IMR-90 (cell line): ENCODE measurements around the gene HEXIM1. TPM values are rescaled to one million over a fixed set of nuclear protein-coding genes. Genes with fewer than 3 reads are reported as not detected.

ENCODE experiments used
- ATAC-seq: fragments of 200-7000 bp; cut with Tn5 transposase; 2 replicates; pipeline ENCODE4 v1.9.1; 2020; ENCODE audit warnings: low read depth, mild to moderate bottlenecking, moderate library complexity
- BruUV-seq: library from RNA; stranded (reverse); fragments of 400-500 nt; replicated peaks from 2 replicates; lab custom pipeline; 2021; lab: Mats Ljungman, UMichigan
- CTCF ChIA-PET: fragments of 300-600 bp; formaldehyde crosslinking; extraction: SDS; loops from one replicate; lab custom pipeline; 2021; ENCODE audit warnings: antibody characterized with exemption; lab: Yijun Ruan, JAX
- POLR2A ChIA-PET: fragments of 300-600 bp; sonication (Branson Sonifier 250); formaldehyde crosslinking; loops from one replicate; lab custom pipeline; 2022; ENCODE audit warnings: antibody characterized with exemption; ENCODE audit not compliant: unreplicated experiment; lab: Charles Lee
- DNase-seq: peaks from one replicate; pipeline ENCODE4 v3.0.0; 2013
- H2AFZ ChIP-seq: replicated peaks from 2 replicates; pipeline ENCODE3; 2013; ENCODE audit warnings: low read length, mild to moderate bottlenecking; ENCODE audit not compliant: poor library complexity
- H2AK5ac ChIP-seq: 2 replicates; pipeline ENCODE4 v1.6.1; 2013; ENCODE audit warnings: low read depth, low read length, inconsistent platforms
- H2AK9ac ChIP-seq: replicated peaks from 2 replicates; pipeline ENCODE3; 2013; ENCODE audit warnings: mild to moderate bottlenecking, low read depth, low read length, moderate library complexity; ENCODE audit not compliant: poor library complexity
- H2BK120ac ChIP-seq: 2 replicates; pipeline ENCODE4 v1.6.1; 2013; ENCODE audit warnings: low read depth, low read length, inconsistent platforms
- H2BK15ac ChIP-seq: 3 replicates; pipeline ENCODE4 v1.6.1; 2013; ENCODE audit warnings: low read depth, low read length, inconsistent platforms
- H2BK20ac ChIP-seq: 2 replicates; pipeline ENCODE4 v1.6.1; 2013; ENCODE audit warnings: low read depth, mild to moderate bottlenecking, inconsistent platforms, low read length, moderate library complexity
- H2BK5ac ChIP-seq: 2 replicates; pipeline ENCODE4 v1.6.1; 2013; ENCODE audit warnings: mild to moderate bottlenecking, low read depth, low read length, inconsistent platforms; ENCODE audit not compliant: poor library complexity, severe bottlenecking
- H3K14ac ChIP-seq: replicated peaks from 2 replicates; pipeline ENCODE4 v1.6.1; 2013; ENCODE audit warnings: low read depth, low read length, inconsistent platforms
- H3K18ac ChIP-seq: 2 replicates; pipeline ENCODE4 v1.6.1; 2013; ENCODE audit warnings: low read depth, low read length, control low read depth
- H3K23ac ChIP-seq: 2 replicates; pipeline ENCODE4 v1.6.1; 2013; ENCODE audit warnings: low read depth, low read length, inconsistent platforms
- H3K27ac ChIP-seq: 2 replicates; pipeline ENCODE4 v1.5.1; 2013; ENCODE audit warnings: mild to moderate bottlenecking, control low read depth, low read length; ENCODE audit not compliant: insufficient read depth
- H3K27me3 ChIP-seq: 2 replicates; pipeline ENCODE4 v1.6.1; 2013; ENCODE audit warnings: low read length; ENCODE audit not compliant: control insufficient read depth, insufficient read depth
- H3K36me3 ChIP-seq: 2 replicates; pipeline ENCODE4 v1.6.1; 2013; ENCODE audit warnings: low read length, mixed read lengths; ENCODE audit not compliant: control insufficient read depth, insufficient read depth
- H3K4ac ChIP-seq: 2 replicates; pipeline ENCODE4 v1.6.1; 2013; ENCODE audit warnings: low read depth, low read length, inconsistent platforms
- H3K4me1 ChIP-seq: 2 replicates; pipeline ENCODE4 v1.6.1; 2013; ENCODE audit warnings: low read length, mixed read lengths; ENCODE audit not compliant: control insufficient read depth, insufficient read depth
- H3K4me2 ChIP-seq: 2 replicates; pipeline ENCODE4 v1.6.1; 2013; ENCODE audit warnings: low read depth, mild to moderate bottlenecking, control low read depth, low read length, moderate library complexity
- H3K4me3 ChIP-seq: 2 replicates; pipeline ENCODE4 v1.5.1; 2013; ENCODE audit warnings: low read depth, mild to moderate bottlenecking, control low read depth, low read length, moderate library complexity; ENCODE audit not compliant: insufficient read depth
- H3K56ac ChIP-seq: 2 replicates; pipeline ENCODE4 v1.6.1; 2013; ENCODE audit warnings: low read length, inconsistent platforms; ENCODE audit not compliant: insufficient read depth; ENCODE audit errors: extremely low read depth
- H3K79me1 ChIP-seq, 2 experiments: 2 replicates each; pipeline ENCODE4 v1.6.1; 2013; ENCODE audit warnings: low read length in 2 of 2, inconsistent platforms in 1 of 2, low read depth in 1 of 2
- H3K9ac ChIP-seq: 2 replicates; pipeline ENCODE4 v1.6.1; 2013; ENCODE audit warnings: low read depth, low read length, control low read depth
- H3K9me1 ChIP-seq: 2 replicates; pipeline ENCODE4 v1.6.1; 2013; ENCODE audit warnings: low read length, inconsistent platforms; ENCODE audit not compliant: insufficient read depth
- H3K9me3 ChIP-seq: 2 replicates; pipeline ENCODE4 v1.6.1; 2013; ENCODE audit warnings: low read length; ENCODE audit not compliant: control insufficient read depth, insufficient read depth
- H4K20me1 ChIP-seq: 2 replicates; pipeline ENCODE4 v1.6.1; 2013; ENCODE audit warnings: low read length, inconsistent platforms; ENCODE audit not compliant: insufficient read depth
- H4K5ac ChIP-seq: 2 replicates; pipeline ENCODE4 v1.6.1; 2013; ENCODE audit warnings: mild to moderate bottlenecking, low read depth, low read length, control low read depth
- H4K8ac ChIP-seq, 2 experiments: 2 replicates each; pipeline ENCODE4 v1.6.1; 2013; ENCODE audit warnings: low read depth in 2 of 2, low read length in 2 of 2, control low read depth in 1 of 2, inconsistent platforms in 1 of 2
- H4K91ac ChIP-seq: 2 replicates; pipeline ENCODE4 v1.6.1; 2013; ENCODE audit warnings: low read depth, low read length, inconsistent platforms; ENCODE audit not compliant: insufficient read depth
- BHLHE40 ChIP-seq: fragments of 150-350 bp; IDR thresholded peaks from 2 replicates; pipeline ENCODE4 v1.6.1; 2016; ENCODE audit warnings: mild to moderate bottlenecking, low read depth, low read length
- CEBPB ChIP-seq: IDR thresholded peaks from 2 replicates; pipeline ENCODE4 v1.6.1; 2012; ENCODE audit warnings: low read depth, low read length, improper control_type of control experiment
- CHD1 ChIP-seq: IDR thresholded peaks from 2 replicates; pipeline ENCODE4 v1.6.1; 2012; ENCODE audit warnings: low read depth, low read length, improper control_type of control experiment
- CTCF ChIP-seq: conservative IDR thresholded peaks from 2 replicates; pipeline ENCODE4 v1.5.1; 2012; ENCODE audit warnings: mild to moderate bottlenecking, low read depth, low read length, improper control_type of control experiment
- FOS ChIP-seq: fragments of 150-350 bp; IDR thresholded peaks from 2 replicates; pipeline ENCODE4 v1.6.1; 2016; ENCODE audit warnings: low read depth, low read length
- MAFK ChIP-seq: IDR thresholded peaks from 2 replicates; pipeline ENCODE4 v1.6.1; 2012; ENCODE audit warnings: low read depth, low read length, improper control_type of control experiment
- MAZ ChIP-seq: IDR thresholded peaks from 2 replicates; pipeline ENCODE4 v1.6.1; 2012; ENCODE audit warnings: low read depth, mild to moderate bottlenecking, low read length, improper control_type of control experiment, moderate library complexity, borderline replicate concordance
- MXI1 ChIP-seq: IDR thresholded peaks from 2 replicates; pipeline ENCODE4 v1.6.1; 2012; ENCODE audit warnings: low read depth, mild to moderate bottlenecking, low read length, moderate library complexity, borderline replicate concordance
- NFE2L2 ChIP-seq: fragments of 150-350 bp; IDR thresholded peaks from 2 replicates; pipeline ENCODE4 v1.6.1; 2016; ENCODE audit warnings: low read depth, mild to moderate bottlenecking, low read length
- POLR2A ChIP-seq: IDR thresholded peaks from 2 replicates; pipeline ENCODE4 v1.6.1; 2012; ENCODE audit warnings: mild to moderate bottlenecking, low read depth, low read length
- RAD21 ChIP-seq: IDR thresholded peaks from 2 replicates; pipeline ENCODE4 v1.6.1; 2012; ENCODE audit warnings: low read length, improper control_type of control experiment
- WGBS, 2 experiments: methylation state at CpG; one replicate each; pipeline versions ENCODE4 v1.1.5 to v1.1.7; 2013; ENCODE audit warnings: missing lambda C conversion rate in 2 of 2; ENCODE audit not compliant: insufficient read length in 1 of 2; ENCODE audit errors: extremely low coverage in 2 of 2; 5-methylcytosine and 5-hydroxymethylcytosine counted together
- dilution Hi-C: fragments of 300-500 bp; cut with HindIII; formaldehyde crosslinking; loops from one replicate; pipeline ENCODE4 v1.14.3; 2018; ENCODE audit warnings: low sequenced_read_pairs; ENCODE audit not compliant: unreplicated experiment
- in situ Hi-C: fragments of 300-500 bp; cut with MboI; formaldehyde crosslinking; loops from 3 replicates; pipeline ENCODE4 v1.14.3; 2019; ENCODE audit warnings: low sequenced_read_pairs, inconsistent platforms, mixed read lengths
- intact Hi-C: fragments of 100-400 bp; cut with micrococcal nuclease; formaldehyde crosslinking; loops from 2 replicates; pipeline ENCODE4 v1.10.0; 2022
- polyA plus RNA-seq, 3 experiments: library from polyadenylated mRNA; depleted of rRNA; stranded (reverse); fragments of >200 nt; gene quantifications; 2 replicates each; pipeline ENCODE4 v1.2.3, GENCODE V29; 2012; ENCODE audit warnings: low replicate concordance in 1 of 3
- total RNA-seq: library from RNA; depleted of rRNA; stranded (reverse); fragments of >200 nt; gene quantifications from 2 replicates; pipeline ENCODE4 v1.2.3, GENCODE V29; 2012
- TF ChIP-seq, protein P1 (sequence below): fragments of 150-350 bp; IDR thresholded peaks from 2 replicates; pipeline ENCODE4 v1.6.1; 2016; ENCODE audit warnings: low read depth, mild to moderate bottlenecking, low read length, moderate library complexity, borderline replicate concordance
- TF ChIP-seq, protein P2 (sequence below): fragments of 150-350 bp; IDR thresholded peaks from 2 replicates; pipeline ENCODE4 v1.6.1; 2017; ENCODE audit warnings: mild to moderate bottlenecking, antibody characterized with exemption, low read length, low read depth

Gene HEXIM1
- total and polyA plus RNA-seq, 2 of the 4 experiments (the other 2 are of a cell fraction): 5.9 to 14.5 TPM

GRCh38 chr17:45147581-45148182, 593 bp upstream of the HEXIM1 start:
- no peaks in the 10 kb centered on the region for H3K27me3 ChIP-seq
- H4K91ac ChIP-seq: peak overlapping the region; percentile 89
- H3K9me3 ChIP-seq: no peaks in the 10 kb centered on the region
- ChIA-PET POLR2A (interaction anchor here (0.5 to 4.9 kb wide), 10 partner anchors 11 to 235 kb away, joined by 3 to 53 read pairs (median 4); partner anchors contain the start of genes ACBD4, HEXIM2 and MAP3K14), CTCF (interaction anchor here (0.7 to 4.7 kb wide), 4 partner anchors 12 to 177 kb away, joined by 3 to 60 read pairs (median 18); partner anchors contain the start of gene ACBD4)
- DNase-seq (peak; percentile 97), ATAC-seq (peak; percentile 8)
- intact Hi-C loops (no loop called here), dilution Hi-C loops (no loop called here), in situ Hi-C loops (no loop called here)
- peak overlapping the region; percentile 97 for H3K14ac ChIP-seq
- H2AFZ ChIP-seq: peak overlapping the region; percentile 84
- H4K8ac ChIP-seq: peak overlapping the region; percentile 77 to 95
- H3K4me2 ChIP-seq: peak overlapping the region; percentile 48
- TF ChIP-seq MAFK: no peak
- peak; percentile 97 for TF ChIP-seq BHLHE40
- no peak for TF ChIP-seq POLR2A
- TF ChIP-seq, protein P1, sequence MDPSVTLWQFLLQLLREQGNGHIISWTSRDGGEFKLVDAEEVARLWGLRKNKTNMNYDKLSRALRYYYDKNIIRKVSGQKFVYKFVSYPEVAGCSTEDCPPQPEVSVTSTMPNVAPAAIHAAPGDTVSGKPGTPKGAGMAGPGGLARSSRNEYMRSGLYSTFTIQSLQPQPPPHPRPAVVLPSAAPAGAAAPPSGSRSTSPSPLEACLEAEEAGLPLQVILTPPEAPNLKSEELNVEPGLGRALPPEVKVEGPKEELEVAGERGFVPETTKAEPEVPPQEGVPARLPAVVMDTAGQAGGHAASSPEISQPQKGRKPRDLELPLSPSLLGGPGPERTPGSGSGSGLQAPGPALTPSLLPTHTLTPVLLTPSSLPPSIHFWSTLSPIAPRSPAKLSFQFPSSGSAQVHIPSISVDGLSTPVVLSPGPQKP: no peak
- TF ChIP-seq MXI1: no peak
- 0 out of 2 replicates have a peak, but pooled peaks have one; percentile 0 for TF ChIP-seq FOS
- TF ChIP-seq, protein P2, sequence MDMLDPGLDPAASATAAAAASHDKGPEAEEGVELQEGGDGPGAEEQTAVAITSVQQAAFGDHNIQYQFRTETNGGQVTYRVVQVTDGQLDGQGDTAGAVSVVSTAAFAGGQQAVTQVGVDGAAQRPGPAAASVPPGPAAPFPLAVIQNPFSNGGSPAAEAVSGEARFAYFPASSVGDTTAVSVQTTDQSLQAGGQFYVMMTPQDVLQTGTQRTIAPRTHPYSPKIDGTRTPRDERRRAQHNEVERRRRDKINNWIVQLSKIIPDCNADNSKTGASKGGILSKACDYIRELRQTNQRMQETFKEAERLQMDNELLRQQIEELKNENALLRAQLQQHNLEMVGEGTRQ: no peak
- no peak for TF ChIP-seq NFE2L2
- TF ChIP-seq MAZ: no peak
- TF ChIP-seq CEBPB: no peak
- no peak for TF ChIP-seq RAD21
- no peak for TF ChIP-seq CTCF
- TF ChIP-seq CHD1: peak; percentile 96; the same call in 1 of the 2 replicates
- H4K20me1 ChIP-seq: peaks cover 37% of the 10 kb centered on the region
- peak overlapping the region; percentile 90 for H3K27ac ChIP-seq
- H2BK15ac ChIP-seq: peak overlapping the region; percentile 51; the same call in 2 of the 3 replicates
- peak overlapping the region; percentile 56 for H3K4me3 ChIP-seq
- 0 out of 2 replicates have a peak, but pooled peaks cover 2% of the 10 kb centered on the region for H3K36me3 ChIP-seq
- BruUV-seq: no TSS peak
- peak overlapping the region; percentile 72 for H4K5ac ChIP-seq
- H2AK9ac ChIP-seq: peak overlapping the region; percentile 80
- peak overlapping the region; percentile 70 for H3K9ac ChIP-seq
- peak overlapping the region; percentile 94 for H2BK120ac ChIP-seq
- H2AK5ac ChIP-seq: peak overlapping the region; percentile 23; the same call in 1 of the 2 replicates
- peak overlapping the region; percentile 63 for H3K18ac ChIP-seq
- H3K4ac ChIP-seq: peak overlapping the region; percentile 93
- peaks cover 18% of the 10 kb centered on the region for H3K9me1 ChIP-seq
- peaks cover 7 to 46% of the 10 kb centered on the region in 2 experiments; a peak in 2 of 4 replicates for H3K79me1 ChIP-seq
- H3K23ac ChIP-seq: peak overlapping the region; percentile 64; the same call in 1 of the 2 replicates
- peaks cover 19% of the 10 kb centered on the region for H3K4me1 ChIP-seq
- peak overlapping the region; percentile 93 for H2BK5ac ChIP-seq
- H2BK20ac ChIP-seq: peak overlapping the region; percentile 96
- H3K56ac ChIP-seq: peak overlapping the region; percentile 98
- WGBS, 2 experiments: 1% methylated on average over 20 of the region's 38 CpGs; no CpG with 5 or more reads in 1 of the 2 experiments
